Aorta (tissue), 5 donors: ENCODE measurements around the gene MAP7. TPM values are rescaled to one million over a fixed set of nuclear protein-coding genes. Genes with fewer than 3 reads are reported as not detected.
A peak's percentile ranks its signal among the peaks of the same experiment; 100 is the strongest.
"Not testable (repeated sequence)": the region's sequence is repeated elsewhere in the genome, so short reads cannot be mapped to it uniquely, and the experiment has no call there.

Experiments used
- ATAC-seq: fragments of 200-7000 bp; cut with Tn5 transposase; one replicate; pipeline ENCODE4 v1.9.1; 2022; ENCODE audit warnings: moderate library complexity; ENCODE audit not compliant: low FRiP score
- DNase-seq, 2 donors: peaks; one replicate each; pipeline ENCODE4 v3.0.0-alpha.2; 2020
- H3K27ac ChIP-seq, 2 donors: one replicate each; pipeline ENCODE4 v1.5.1; 2013; ENCODE audit warnings: low read length in 2 of 2, mild to moderate bottlenecking in 2 of 2, moderate library complexity in 2 of 2, control low read depth in 1 of 2, inconsistent platforms in 1 of 2, low read depth in 1 of 2
- H3K27me3 ChIP-seq, 2 donors: one replicate each; pipeline ENCODE4 v1.6.1; 2013; ENCODE audit warnings: control low read depth in 1 of 2, low read length in 1 of 2, mild to moderate bottlenecking in 1 of 2, moderate library complexity in 1 of 2; ENCODE audit not compliant: insufficient read depth in 2 of 2, control insufficient read depth in 1 of 2
- H3K36me3 ChIP-seq, 2 donors: one replicate each; pipeline ENCODE4 v1.6.1; 2013; ENCODE audit warnings: control low read depth in 1 of 2, low read length in 1 of 2, mild to moderate bottlenecking in 1 of 2; ENCODE audit not compliant: insufficient read depth in 2 of 2, control insufficient read depth in 1 of 2
- H3K4me1 ChIP-seq, 2 donors: one replicate each; pipeline ENCODE4 v1.6.1; 2013; ENCODE audit warnings: low read length in 2 of 2, control low read depth in 1 of 2, mild to moderate bottlenecking in 1 of 2, moderate library complexity in 1 of 2; ENCODE audit not compliant: insufficient read depth in 2 of 2, control insufficient read depth in 1 of 2
- H3K4me3 ChIP-seq, 2 donors: one replicate each; pipeline ENCODE4 v1.5.1; 2013; ENCODE audit warnings: low read length in 2 of 2, control low read depth in 1 of 2, mild to moderate bottlenecking in 1 of 2
- H3K9me3 ChIP-seq: one replicate; pipeline ENCODE4 v1.6.1; 2013; ENCODE audit warnings: mild to moderate bottlenecking, low read length; ENCODE audit not compliant: control insufficient read depth
- WGBS, 2 donors: extraction: QIAGEN DNeasy Blood & Tissue Kit; methylation state at CpG; one replicate each; pipeline ENCODE4 v1.1.7; 2013; 5-methylcytosine and 5-hydroxymethylcytosine counted together
- intact Hi-C, 2 donors: fragments of 100-400 bp; cut with DNase I; formaldehyde crosslinking; loops; one replicate each; pipeline versions ENCODE4 v1.14.2 to v1.15.0; 2022
- polyA plus RNA-seq, 2 donors: library from polyadenylated mRNA; stranded (reverse); fragments of 200-250 nt; gene quantifications; one replicate each; pipeline ENCODE4 v1.2.3, GENCODE V29; 2013
- total RNA-seq, 2 donors: library from RNA; stranded (reverse); fragmentation: NEBNext Ultra II Directional; extraction: Animal tissue kit (Norgen Biotek cat#: 25700); gene quantifications; one replicate each; pipeline ENCODE4 v1.2.1, GENCODE V29; 2021
- donor health status: healthy with polysubstance abuse.
- donor health status: Bipolar disorder and iron deficiency.
- donor health status: DM: no; HTN: no; CAD: no.
- donor health status: DM: no; HTN: no; CAD: no.
- donor health status: DM: yes; HTN: yes; CAD: no.

The MAP7 gene
- total and polyA plus RNA-seq, 4 donors: 2.5 to 5.3 (median 3.3) TPM

- H3K27ac ChIP-seq, DNase-seq, ATAC-seq, H3K4me1 ChIP-seq, intact Hi-C loops, H3K27me3 ChIP-seq, H3K4me3 ChIP-seq, H3K9me3 ChIP-seq, H3K36me3 ChIP-seq: not testable (repeated sequence)
- 88 to 100% methylated on average over 2 of the region's 2 CpGs for WGBS, 2 donors
Observed at GRCh38 chr6:136590846-136591245, 40.6 kb upstream of the MAP7 start.

- no peak for DNase-seq
- H3K9me3 ChIP-seq: no peaks in the 10 kb centered on the region
- WGBS, 2 donors: 95 to 100% methylated on average over 1 of the region's 1 CpG
- H3K4me3 ChIP-seq: no peak overlapping the region
- peak overlapping the region in 1 of 2 donors; percentile 93 for H3K27ac ChIP-seq
- no peaks in the 10 kb centered on the region for H3K27me3 ChIP-seq
- ATAC-seq: no peak
- H3K4me1 ChIP-seq: peaks cover 2 to 8% of the 10 kb centered on the region in 2 donors
- peaks cover 9% of the 10 kb centered on the region in 2 donors for H3K36me3 ChIP-seq
- intact Hi-C loops: loop anchor here in 1 of 2 donors (2.0 to 10.0 kb wide), 2 partner anchors 57 to 627 kb away; partner anchors contain the start of gene IFNGR1
Observed at GRCh38 chr6:136587527-136587926, 37.3 kb upstream of the MAP7 start.

DNA sequence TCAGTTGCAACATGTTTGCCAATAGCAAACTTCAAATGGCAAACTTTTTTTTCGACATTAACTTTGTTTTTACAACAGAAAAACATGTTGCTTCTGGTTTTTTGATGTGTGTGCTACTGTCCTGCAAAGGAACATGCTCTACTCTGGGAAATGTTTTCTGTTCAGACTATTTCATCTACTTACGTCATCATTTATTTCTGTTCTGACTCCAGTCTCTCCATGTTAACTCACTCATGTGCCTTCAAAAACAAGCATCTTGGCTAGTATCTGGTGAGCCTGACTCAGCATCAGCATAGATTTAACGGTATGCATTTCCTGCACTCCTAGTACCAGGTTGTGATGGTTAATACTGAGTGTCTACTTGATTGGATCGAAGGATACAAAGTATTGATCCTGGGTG is 36.1 kb upstream of the MAP7 start:
- H3K27ac ChIP-seq: peak overlapping the region; percentile 82 to 92
- WGBS, 2 donors: 19 to 21% methylated on average over 4 of the region's 4 CpGs
- H3K36me3 ChIP-seq: peaks cover 4 to 8% of the 10 kb centered on the region in 2 donors
- peak; percentile 73 for ATAC-seq
- H3K9me3 ChIP-seq: no peaks in the 10 kb centered on the region
- no peak for DNase-seq
- peaks cover 2 to 8% of the 10 kb centered on the region in 2 donors for H3K4me1 ChIP-seq
- no peak overlapping the region for H3K4me3 ChIP-seq
- H3K27me3 ChIP-seq: no peaks in the 10 kb centered on the region
- intact Hi-C loops: loop anchor here in 1 of 2 donors (2.0 to 10.0 kb wide), 2 partner anchors 59 to 629 kb away; partner anchors contain the start of gene IFNGR1

GRCh38 chr6:136585523-136585922 is 35.3 kb upstream of the MAP7 start:
- H3K9me3 ChIP-seq, H3K4me1 ChIP-seq, DNase-seq, H3K27me3 ChIP-seq, H3K36me3 ChIP-seq, ATAC-seq, H3K4me3 ChIP-seq: not testable (repeated sequence)
- intact Hi-C loops: loop anchor here in 1 of 2 donors (10.0 kb wide), 1 partner anchor 629 kb away; the partner anchor contains the start of gene IFNGR1
- 83 to 93% methylated on average over 2 of the region's 2 CpGs for WGBS, 2 donors
- H3K27ac ChIP-seq: peak overlapping the region; percentile 67 to 68

DNA sequence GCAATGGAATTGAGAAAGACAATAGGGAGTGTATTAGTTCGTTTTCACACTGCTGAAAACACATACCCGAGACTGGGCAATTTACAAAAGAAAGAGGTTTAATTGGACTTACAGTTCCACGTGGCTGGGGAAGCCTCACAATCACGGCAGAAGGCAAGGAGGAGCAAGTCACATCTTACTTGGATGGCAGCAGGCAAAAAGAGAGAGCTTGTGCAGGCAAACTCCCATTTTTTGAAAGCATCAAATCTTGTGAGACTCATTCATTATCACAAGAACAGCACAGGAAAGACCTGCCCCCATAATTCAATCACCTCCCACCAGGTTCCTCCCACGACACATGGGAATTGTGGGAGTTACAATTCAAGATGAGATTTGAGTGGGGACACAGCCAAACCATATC is 34.1 kb upstream of the MAP7 start:
- not testable (repeated sequence) for ATAC-seq, DNase-seq, H3K9me3 ChIP-seq, H3K36me3 ChIP-seq, H3K4me3 ChIP-seq, H3K27me3 ChIP-seq, H3K4me1 ChIP-seq
- peak overlapping the region; percentile 63 to 78 for H3K27ac ChIP-seq
- intact Hi-C loops: loop anchor here in 1 of 2 donors (10.0 kb wide), 1 partner anchor 631 kb away; the partner anchor contains the start of gene IFNGR1
- 89 to 90% methylated on average over 5 of the region's 5 CpGs for WGBS, 2 donors

- intact Hi-C loops: loop anchor here (2.0 to 10.0 kb wide), 3 partner anchors 62 to 632 kb away; partner anchors contain the start of genes IFNGR1 (in 1 of the 2) and MAP3K5 (in 1 of the 2)
- Histone ChIP-seq H3K4me1 (peaks cover 2 to 8% of the 10 kb centered on the region in 2 donors), H3K36me3 (peaks cover 0 to 6% of the 10 kb centered on the region in 2 donors), H3K27me3 (no peaks in the 10 kb centered on the region), H3K4me3 (no peak overlapping the region), H3K9me3 (no peaks in the 10 kb centered on the region), H3K27ac (peak overlapping the region; percentile 63 to 78)
- WGBS, 2 donors: 4 to 5% methylated on average over 3 of the region's 3 CpGs
- ATAC-seq (peak; percentile 80), DNase-seq (no peak)
Observed at GRCh38 chr6:136582711-136583471, 32.7 kb upstream of the MAP7 start.

GRCh38 chr6:136579800-136580199 is 29.6 kb upstream of the MAP7 start:
- Histone ChIP-seq H3K4me3 (no peak overlapping the region), H3K27me3 (no peaks in the 10 kb centered on the region), H3K36me3 (peaks cover 0 to 5% of the 10 kb centered on the region in 2 donors), H3K27ac (no peak overlapping the region), H3K4me1 (peaks cover 0 to 8% of the 10 kb centered on the region in 2 donors), H3K9me3 (no peaks in the 10 kb centered on the region)
- WGBS, 2 donors: 90% methylated on average over 2 of the region's 2 CpGs
- ATAC-seq (no peak), DNase-seq (no peak)
- intact Hi-C loops: loop anchor here (2.0 to 10.0 kb wide), 2 partner anchors 213 to 635 kb away; partner anchors contain the start of genes IFNGR1 (in 1 of the 2) and MAP3K5 (in 1 of the 2)

- WGBS, 2 donors: 87 to 95% methylated on average over 6 of the region's 6 CpGs
- Histone ChIP-seq H3K9me3 (no peaks in the 10 kb centered on the region), H3K4me1 (no peaks in the 10 kb centered on the region), H3K27ac (no peak overlapping the region), H3K4me3 (no peak overlapping the region), H3K27me3 (no peaks in the 10 kb centered on the region), H3K36me3 (peaks cover 4 to 5% of the 10 kb centered on the region in 2 donors)
- no peak for DNase-seq
- ATAC-seq: no peak
- intact Hi-C loops: no loop called here
Observed at GRCh38 chr6:136576821-136577220, 26.6 kb upstream of the MAP7 start.
